Astrocyte (in vitro differentiated cells and primary cell): ENCODE data around the gene DNAJC7. TPM values are rescaled to one million over a fixed set of nuclear protein-coding genes. Genes with fewer than 3 reads are reported as not detected.

Experiments
- DNase-seq: peaks from one replicate; pipeline ENCODE4 v3.0.0-alpha.2; 2010; ENCODE audit warnings: low read depth
- FAIRE-seq: peaks from 2 replicates; lab custom pipeline; 2011; peaks lifted over from hg19 to GRCh38; lab: Jason Lieb, UNC
- H2AFZ ChIP-seq: 2 replicates; pipeline ENCODE4 v1.6.0; 2012; ENCODE audit warnings: low read depth, low read length, inconsistent platforms
- H3K27ac ChIP-seq: 2 replicates; pipeline ENCODE4 v1.5.1; 2011; ENCODE audit warnings: low read depth, low read length, inconsistent platforms
- H3K27me3 ChIP-seq: 2 replicates; pipeline ENCODE4 v1.6.0; 2011; ENCODE audit warnings: low read length, inconsistent platforms; ENCODE audit not compliant: insufficient read depth
- H3K36me3 ChIP-seq: 2 replicates; pipeline ENCODE4 v1.5.1; 2011; ENCODE audit warnings: low read length, inconsistent platforms; ENCODE audit not compliant: insufficient read depth
- H3K4me1 ChIP-seq: 2 replicates; pipeline ENCODE4 v1.5.1; 2011; ENCODE audit warnings: low read length, inconsistent platforms; ENCODE audit not compliant: insufficient read depth
- H3K4me2 ChIP-seq: 2 replicates; pipeline ENCODE4 v1.6.0; 2012; ENCODE audit warnings: low read length, inconsistent platforms
- H3K4me3 ChIP-seq: 2 replicates; pipeline ENCODE4 v1.5.1; 2011; ENCODE audit warnings: low read depth, mild to moderate bottlenecking, low read length, inconsistent platforms; ENCODE audit not compliant: insufficient read depth
- H3K79me2 ChIP-seq: 2 replicates; pipeline ENCODE4 v1.6.0; 2012; ENCODE audit warnings: mild to moderate bottlenecking, low read length, inconsistent platforms; ENCODE audit not compliant: insufficient read depth
- H3K9ac ChIP-seq: 2 replicates; pipeline ENCODE4 v1.6.0; 2012; ENCODE audit warnings: mild to moderate bottlenecking, low read length, inconsistent platforms
- H3K9me3 ChIP-seq: 2 replicates; pipeline ENCODE4 v1.5.1; 2012; ENCODE audit warnings: low read depth, mild to moderate bottlenecking, low read length, inconsistent platforms; ENCODE audit not compliant: insufficient read depth
- H4K20me1 ChIP-seq: 2 replicates; pipeline ENCODE4 v1.6.0; 2012; ENCODE audit warnings: low read length, inconsistent platforms; ENCODE audit not compliant: insufficient read depth
- H3K27ac Mint-ChIP-seq: one replicate; pipeline ENCODE4 v1.8.0; 2021; ENCODE audit warnings: mild to moderate bottlenecking, mixed read lengths; ENCODE audit not compliant: unreplicated experiment
- H3K27me3 Mint-ChIP-seq: one replicate; pipeline ENCODE4 v1.8.0; 2021; ENCODE audit warnings: low read depth, mixed read lengths; ENCODE audit not compliant: unreplicated experiment
- H3K36me3 Mint-ChIP-seq: one replicate; pipeline ENCODE4 v1.8.0; 2021; ENCODE audit warnings: low read depth, mixed read lengths; ENCODE audit not compliant: unreplicated experiment
- H3K4me1 Mint-ChIP-seq: one replicate; pipeline ENCODE4 v1.8.0; 2021; ENCODE audit warnings: low read depth, mixed read lengths; ENCODE audit not compliant: unreplicated experiment
- H3K4me3 Mint-ChIP-seq: one replicate; pipeline ENCODE4 v1.8.0; 2021; ENCODE audit warnings: mild to moderate bottlenecking, moderate library complexity, mixed read lengths; ENCODE audit not compliant: unreplicated experiment
- H3K9me3 Mint-ChIP-seq: one replicate; pipeline ENCODE4 v1.8.0; 2021; ENCODE audit warnings: mild to moderate bottlenecking, mixed read lengths; ENCODE audit not compliant: unreplicated experiment
- CTCF ChIP-seq: IDR thresholded peaks from 2 replicates; pipeline ENCODE4 v1.5.1; 2011; ENCODE audit warnings: low read depth, mild to moderate bottlenecking, inconsistent platforms, low read length, moderate library complexity; ENCODE audit not compliant: insufficient read depth
- EZH2 ChIP-seq: IDR thresholded peaks from 2 replicates; pipeline ENCODE4 v1.6.1; 2012; ENCODE audit warnings: mild to moderate bottlenecking, low read length, inconsistent platforms; ENCODE audit not compliant: insufficient read depth
- total RNA-seq: library from RNA; stranded (reverse); gene quantifications from 2 replicates; pipeline ENCODE4 v1.2.1, GENCODE V29; 2021

DNAJC7 gene
- total RNA-seq, 1 donor from 2014 or later = 96.0 TPM

GRCh38 chr17:41948762-41949460 is 68.3 kb downstream of the DNAJC7 start:
- Histone ChIP-seq H3K4me3 (no peak overlapping the region), H3K79me2 (no peaks in the 10 kb centered on the region), H3K4me2 (no peak overlapping the region), H4K20me1 (no peaks in the 10 kb centered on the region), H3K9ac (no peak overlapping the region), H3K36me3 (no peaks in the 10 kb centered on the region), H3K9me3 (no peaks in the 10 kb centered on the region), H3K27ac (no peak overlapping the region), H3K27me3 (no peaks in the 10 kb centered on the region), H2AFZ (no peak overlapping the region), H3K4me1 (no peaks in the 10 kb centered on the region)
- Mint-ChIP-seq H3K36me3 (no peaks in the 10 kb centered on the region), H3K4me1 (no peaks in the 10 kb centered on the region), H3K9me3 (no peaks in the 10 kb centered on the region), H3K27ac (no peak overlapping the region), H3K27me3 (no peaks in the 10 kb centered on the region), H3K4me3 (no peak overlapping the region)
- TF ChIP-seq EZH2 (no peak), CTCF (no peak)
- FAIRE-seq (no peak), DNase-seq (no peak)

- H3K4me2 ChIP-seq = no peak overlapping the region
- H3K27ac ChIP-seq = no peak overlapping the region
- no peak overlapping the region for H2AFZ ChIP-seq
- H3K9ac ChIP-seq = no peak overlapping the region
- FAIRE-seq (no peak), DNase-seq (no peak)
- Mint-ChIP-seq H3K4me1 (no peaks in the 10 kb centered on the region), H3K27me3 (peaks cover 7% of the 10 kb centered on the region), H3K27ac (no peak overlapping the region), H3K4me3 (no peak overlapping the region), H3K9me3 (no peaks in the 10 kb centered on the region), H3K36me3 (peaks cover 1% of the 10 kb centered on the region)
- TF ChIP-seq EZH2 = no peak
- no peak for TF ChIP-seq CTCF
- no peak overlapping the region for H3K4me3 ChIP-seq
- H3K4me1 ChIP-seq = no peaks in the 10 kb centered on the region
- H3K9me3 ChIP-seq = no peaks in the 10 kb centered on the region
- H3K79me2 ChIP-seq = no peaks in the 10 kb centered on the region
- H4K20me1 ChIP-seq = no peaks in the 10 kb centered on the region
- no peaks in the 10 kb centered on the region for H3K27me3 ChIP-seq
- no peaks in the 10 kb centered on the region for H3K36me3 ChIP-seq
These were observed 72.3 kb downstream of the DNAJC7 start for GRCh38 chr17:41944943-41945342.

- Histone ChIP-seq H3K79me2 (no peaks in the 10 kb centered on the region), H2AFZ (no peak overlapping the region), H3K9ac (no peak overlapping the region), H3K9me3 (no peaks in the 10 kb centered on the region), H4K20me1 (no peaks in the 10 kb centered on the region), H3K4me1 (no peaks in the 10 kb centered on the region), H3K27me3 (no peaks in the 10 kb centered on the region), H3K27ac (no peak overlapping the region), H3K4me2 (no peak overlapping the region), H3K36me3 (no peaks in the 10 kb centered on the region), H3K4me3 (no peak overlapping the region)
- Mint-ChIP-seq H3K9me3 (no peaks in the 10 kb centered on the region), H3K27ac (no peak overlapping the region), H3K27me3 (peaks cover 11% of the 10 kb centered on the region), H3K4me3 (no peak overlapping the region), H3K36me3 (peaks cover 5% of the 10 kb centered on the region), H3K4me1 (no peaks in the 10 kb centered on the region)
- DNase-seq (no peak), FAIRE-seq (no peak)
- TF ChIP-seq EZH2 = no peak
- no peak for TF ChIP-seq CTCF
These were observed 73.7 kb downstream of the DNAJC7 start for GRCh38 chr17:41943492-41943891.
